ENCODE data around the gene SLC8A1. TPM values are rescaled to one million over a fixed set of nuclear protein-coding genes. Genes with fewer than 3 reads are reported as not detected.

SLC8A1 gene
- total RNA-seq, 1 experiment from 2014 or later: 1.6 TPM

DNA sequence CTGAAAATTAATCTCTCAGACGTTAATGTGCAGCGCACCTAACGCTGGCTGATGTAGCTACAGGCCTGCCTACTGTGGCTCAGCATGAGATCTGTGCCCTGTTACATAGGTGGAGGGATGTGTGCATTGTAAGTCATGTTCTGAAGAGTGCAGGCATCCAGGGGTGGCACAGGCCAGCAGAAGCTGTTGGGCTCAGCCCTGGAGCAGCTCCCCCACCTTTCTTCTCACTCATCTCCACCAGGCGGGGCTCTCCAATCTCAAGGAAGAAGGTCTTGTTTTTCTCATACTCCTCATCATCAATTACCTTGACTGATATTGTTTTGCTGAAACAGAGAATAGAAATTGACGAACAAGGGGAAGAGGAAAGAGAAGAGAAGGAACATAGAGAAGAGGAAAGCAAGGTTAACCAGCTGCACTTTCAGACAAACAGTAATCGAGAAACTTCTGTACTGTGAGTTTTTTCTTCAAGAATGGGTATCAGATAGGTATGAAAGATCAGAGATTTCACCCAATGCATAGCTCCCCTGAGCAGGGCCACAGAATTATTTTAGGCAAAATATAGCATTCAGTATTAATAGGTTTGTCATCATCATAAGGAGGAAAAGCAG, 273.6 kb downstream of the SLC8A1 start:
- no peaks in the 10 kb centered on the region for H3K4me1 Mint-ChIP-seq (ENCODE audit: insufficient read depth, unreplicated experiment)
- no TSS peak for BruUV-seq (replicated peaks)
- no peaks in the 10 kb centered on the region for H3K9me3 Mint-ChIP-seq (ENCODE audit: unreplicated experiment)
- POLR2A ChIA-PET: no interaction called here
- no peak for DNase-seq (ENCODE audit: unreplicated experiment)
- H3K27ac Mint-ChIP-seq (ENCODE audit: low read depth, unreplicated experiment): no peak overlapping the region
- CTCF ChIA-PET: no interaction called here
- H3K36me3 Mint-ChIP-seq (ENCODE audit: insufficient read depth, unreplicated experiment): no peaks in the 10 kb centered on the region
- TF ChIP-seq, protein P1, sequence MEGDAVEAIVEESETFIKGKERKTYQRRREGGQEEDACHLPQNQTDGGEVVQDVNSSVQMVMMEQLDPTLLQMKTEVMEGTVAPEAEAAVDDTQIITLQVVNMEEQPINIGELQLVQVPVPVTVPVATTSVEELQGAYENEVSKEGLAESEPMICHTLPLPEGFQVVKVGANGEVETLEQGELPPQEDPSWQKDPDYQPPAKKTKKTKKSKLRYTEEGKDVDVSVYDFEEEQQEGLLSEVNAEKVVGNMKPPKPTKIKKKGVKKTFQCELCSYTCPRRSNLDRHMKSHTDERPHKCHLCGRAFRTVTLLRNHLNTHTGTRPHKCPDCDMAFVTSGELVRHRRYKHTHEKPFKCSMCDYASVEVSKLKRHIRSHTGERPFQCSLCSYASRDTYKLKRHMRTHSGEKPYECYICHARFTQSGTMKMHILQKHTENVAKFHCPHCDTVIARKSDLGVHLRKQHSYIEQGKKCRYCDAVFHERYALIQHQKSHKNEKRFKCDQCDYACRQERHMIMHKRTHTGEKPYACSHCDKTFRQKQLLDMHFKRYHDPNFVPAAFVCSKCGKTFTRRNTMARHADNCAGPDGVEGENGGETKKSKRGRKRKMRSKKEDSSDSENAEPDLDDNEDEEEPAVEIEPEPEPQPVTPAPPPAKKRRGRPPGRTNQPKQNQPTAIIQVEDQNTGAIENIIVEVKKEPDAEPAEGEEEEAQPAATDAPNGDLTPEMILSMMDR (IDR thresholded peaks at IDR 0.05; ENCODE audit: unreplicated experiment): no peak
- intact Hi-C loops (cut with micrococcal nuclease): no loop called here
- H3K4me3 Mint-ChIP-seq (ENCODE audit: unreplicated experiment): no peak overlapping the region
- no peaks in the 10 kb centered on the region for H3K27me3 Mint-ChIP-seq (ENCODE audit: insufficient read depth, unreplicated experiment)

DNA sequence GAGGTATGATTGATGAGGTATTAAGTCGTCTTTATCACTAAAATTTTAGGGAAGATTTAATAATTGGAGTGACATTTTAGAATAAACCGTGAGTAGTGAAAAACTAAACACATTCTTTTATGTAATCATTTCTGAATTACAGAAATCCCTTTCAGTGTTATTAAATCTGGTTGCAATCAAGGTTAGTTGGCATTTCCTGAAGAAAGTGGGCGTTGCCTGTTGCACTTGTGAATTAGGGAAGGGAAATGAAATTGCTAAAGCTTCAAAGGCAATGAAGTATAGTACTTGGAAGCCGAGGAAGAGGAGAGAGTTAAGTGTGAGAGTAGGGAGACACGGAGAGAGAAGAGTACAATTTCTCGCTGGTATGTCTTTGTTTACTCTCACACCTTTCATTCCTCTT, 274.5 kb downstream of the SLC8A1 start:
- no peak for DNase-seq (ENCODE audit: unreplicated experiment)

DNA sequence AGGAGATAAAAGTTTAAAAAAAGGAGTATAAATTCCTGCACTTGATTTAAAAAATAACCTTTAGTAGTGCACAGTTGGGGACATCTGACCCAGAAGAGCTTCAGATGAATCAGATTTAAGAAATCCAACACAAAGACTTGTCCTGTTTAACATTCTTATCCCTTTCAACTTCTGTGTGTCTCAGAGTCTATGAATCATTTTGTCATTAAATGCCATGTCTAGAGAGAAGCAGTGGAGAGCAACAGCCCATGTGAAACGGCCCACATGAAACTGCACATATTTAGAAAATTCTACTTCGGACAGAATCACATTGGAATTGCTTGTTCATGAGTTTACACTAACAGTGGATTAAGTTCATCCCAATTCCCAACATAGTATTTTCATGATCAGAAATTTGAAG, 278.6 kb downstream of the SLC8A1 start:
- ChIA-PET CTCF (no interaction called here), POLR2A (interaction anchor here (0.6 kb wide), 1 partner anchor 27 kb away, joined by 3 read pairs; no protein-coding TSS in a partner anchor)
- intact Hi-C loops (cut with micrococcal nuclease): no loop called here
- Mint-ChIP-seq H3K27me3 (ENCODE audit: insufficient read depth, unreplicated experiment) (no peaks in the 10 kb centered on the region), H3K4me1 (ENCODE audit: insufficient read depth, unreplicated experiment) (no peaks in the 10 kb centered on the region), H3K4me3 (ENCODE audit: unreplicated experiment) (no peak overlapping the region), H3K27ac (ENCODE audit: low read depth, unreplicated experiment) (no peak overlapping the region), H3K36me3 (ENCODE audit: insufficient read depth, unreplicated experiment) (no peaks in the 10 kb centered on the region), H3K9me3 (ENCODE audit: unreplicated experiment) (no peaks in the 10 kb centered on the region)
- DNase-seq (ENCODE audit: unreplicated experiment): no peak
- BruUV-seq (replicated peaks): no TSS peak
- TF ChIP-seq, protein P1 (IDR thresholded peaks at IDR 0.05; ENCODE audit: unreplicated experiment): no peak

More for the DNA sequence above, 274.5 kb downstream of the SLC8A1 start:
- Mint-ChIP-seq H3K4me3 (ENCODE audit: unreplicated experiment) (no peak overlapping the region), H3K27me3 (ENCODE audit: insufficient read depth, unreplicated experiment) (no peaks in the 10 kb centered on the region), H3K9me3 (ENCODE audit: unreplicated experiment) (no peaks in the 10 kb centered on the region), H3K36me3 (ENCODE audit: insufficient read depth, unreplicated experiment) (no peaks in the 10 kb centered on the region), H3K27ac (ENCODE audit: low read depth, unreplicated experiment) (no peak overlapping the region), H3K4me1 (ENCODE audit: insufficient read depth, unreplicated experiment) (no peaks in the 10 kb centered on the region)
- CTCF ChIA-PET: interaction anchor here (0.5 to 1.1 kb wide), 2 partner anchors 36 to 251 kb away, joined by 3 read pairs; no protein-coding TSS in a partner anchor
- BruUV-seq (replicated peaks): no TSS peak
- TF ChIP-seq, protein P1 (IDR thresholded peaks at IDR 0.05; ENCODE audit: unreplicated experiment): no peak
- POLR2A ChIA-PET: no interaction called here
- intact Hi-C loops (cut with micrococcal nuclease): no loop called here

DNA sequence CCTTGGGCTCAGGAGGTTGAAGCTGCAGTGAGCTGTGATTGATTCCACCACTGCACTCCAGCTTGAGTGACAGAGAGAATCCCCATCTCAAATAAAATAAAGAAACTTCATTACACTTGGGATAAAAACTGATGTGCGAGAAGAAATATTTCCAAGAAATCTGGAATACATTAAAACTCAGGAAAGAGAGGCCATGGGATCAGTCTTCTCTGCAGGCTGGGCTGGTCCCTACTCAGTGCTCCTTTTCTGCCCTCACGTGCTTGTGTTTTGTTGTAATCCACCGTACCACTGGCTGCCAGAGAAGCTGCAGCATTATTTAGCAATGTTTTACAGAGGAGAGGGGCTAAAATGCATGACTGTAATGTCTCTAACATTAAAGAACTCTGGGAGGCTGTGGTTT, 282.0 kb downstream of the SLC8A1 start:
- BruUV-seq (replicated peaks): no TSS peak
- ChIA-PET POLR2A (no interaction called here), CTCF (no interaction called here)
- H3K27ac Mint-ChIP-seq (ENCODE audit: low read depth, unreplicated experiment): no peak overlapping the region
- H3K36me3 Mint-ChIP-seq (ENCODE audit: insufficient read depth, unreplicated experiment): no peaks in the 10 kb centered on the region
- H3K27me3 Mint-ChIP-seq (ENCODE audit: insufficient read depth, unreplicated experiment): no peaks in the 10 kb centered on the region
- no peak overlapping the region for H3K4me3 Mint-ChIP-seq (ENCODE audit: unreplicated experiment)
- no peaks in the 10 kb centered on the region for H3K4me1 Mint-ChIP-seq (ENCODE audit: insufficient read depth, unreplicated experiment)
- TF ChIP-seq, protein P1 (IDR thresholded peaks at IDR 0.05; ENCODE audit: unreplicated experiment): no peak
- no peak for DNase-seq (ENCODE audit: unreplicated experiment)
- H3K9me3 Mint-ChIP-seq (ENCODE audit: unreplicated experiment): no peaks in the 10 kb centered on the region
- intact Hi-C loops (cut with micrococcal nuclease): no loop called here
